Heart left ventricle (tissue), 16 donors: ENCODE results near the gene TPH2. TPM values are rescaled to one million over a fixed set of nuclear protein-coding genes. Genes with fewer than 3 reads are reported as not detected.

Experiments used
- ATAC-seq, 4 donors: fragments of 200-7000 bp; cut with Tn5 transposase; one replicate each; pipeline ENCODE4 v1.9.1; 2020 to 2022; ENCODE audit warnings: moderate library complexity in 4 of 4, mild to moderate bottlenecking in 3 of 4, moderate number of reproducible peaks in 1 of 4
- DNase-seq, 5 donors: peaks; one replicate each; pipeline ENCODE4 v3.0.0-alpha.2; 2020
- H3K27ac ChIP-seq, 12 donors: fragments of 200-600 bp; sonication (generic) in 4 of 12; one replicate each; pipeline versions ENCODE4 v1.5.0 to v1.8.0; 2016 to 2022; ENCODE audit warnings: mild to moderate bottlenecking in 2 of 12
- H3K27me3 ChIP-seq, 9 donors: fragments of 200-600 bp; sonication (generic) in 2 of 9; one replicate each; pipeline versions ENCODE4 v1.5.1 to v1.8.0; 2016 to 2022; ENCODE audit warnings: mild to moderate bottlenecking in 3 of 9
- H3K36me3 ChIP-seq, 9 donors: fragments of 200-600 bp; sonication (generic) in 2 of 9; one replicate each; pipeline versions ENCODE4 v1.5.0 to v1.8.0; 2018 to 2022; ENCODE audit warnings: mild to moderate bottlenecking in 2 of 9
- H3K4me1 ChIP-seq, 12 donors: fragments of 200-600 bp; sonication (generic) in 4 of 12; one replicate each; pipeline versions ENCODE4 v1.5.0 to v1.8.0; 2016 to 2022; ENCODE audit warnings: mild to moderate bottlenecking in 3 of 12
- H3K4me3 ChIP-seq, 12 donors: fragments of 200-600 bp; sonication (generic) in 4 of 12; one replicate each; pipeline versions ENCODE4 v1.5.0 to v1.8.0; 2017 to 2022; ENCODE audit warnings: mild to moderate bottlenecking in 9 of 12, moderate library complexity in 4 of 12
- H3K9me3 ChIP-seq, 12 donors: fragments of 200-600 bp; sonication (generic) in 4 of 12; one replicate each; pipeline versions ENCODE4 v1.5.0 to v1.8.0; 2016 to 2022; ENCODE audit warnings: mild to moderate bottlenecking in 1 of 12
- POLR2A ChIP-seq, 2 donors: fragments of 450-650 bp; IDR thresholded peaks; one replicate each; pipeline ENCODE4 v1.6.1; 2017; ENCODE audit warnings: antibody characterized with exemption in 2 of 2, mild to moderate bottlenecking in 2 of 2, moderate library complexity in 2 of 2
- WGBS, 4 donors: extraction: QIAGEN DNeasy Blood & Tissue Kit in 2 of 4; methylation state at CpG; one replicate each; pipeline versions ENCODE4 v1.1.5 to v1.1.7; 2013 to 2018; 5-methylcytosine and 5-hydroxymethylcytosine counted together
- intact Hi-C, 10 donors: fragments of 100-400 bp; cut with DNase I; formaldehyde crosslinking; loops; one replicate each; pipeline versions ENCODE4 v1.11.1 to v1.14.2; 2022
- polyA plus RNA-seq, 2 donors: library from polyadenylated mRNA; stranded (reverse); fragments of 200-250 nt; gene quantifications; one replicate each; pipeline ENCODE4 v1.2.3, GENCODE V29; 2013
- total RNA-seq, 9 donors: library from RNA; depleted of rRNA in 2 of 9; stranded (reverse); fragments of >200 nt in 2 of 9; fragmentation: NEBNext Ultra II Directional in 3 of 9; extraction: Animal tissue kit (Norgen Biotek cat#: 25700) in 3 of 9; gene quantifications; one replicate each; pipeline versions ENCODE4 v1.1.0 to v1.2.4, GENCODE V29; 2016 to 2023
- TF ChIP-seq, protein P1 (sequence below), 12 donors: fragments of 200-600 bp; sonication (generic) in 4 of 12; IDR thresholded peaks; one replicate each; pipeline versions ENCODE4 v1.5.0 to v1.8.0; 2018 to 2022; ENCODE audit warnings: antibody characterized with exemption in 12 of 12, mild to moderate bottlenecking in 5 of 12
- donor health status: ischemic (EF 13 %, LVEDD 7.1; RV severe dilation, severe dysfunction).
- donor health status: healthy with polysubstance abuse.
- donor health status: DM: no; HTN: yes; CAD: no.
- donor health status: DM: no; HTN: no; CAD: no.
- donor health status: ischemic (EF 25% LVEDD 6.9; RV normal size, moderate dysfunction).
- donor health status: ischemic (EF 25% LVEDD 5.7; RV mildly dilated, moderate dysfunction).
- donor health status: healthy.
- donor health status: DM: yes; HTN: yes; CAD: no.
- donor health status: ischemic (EF 35%, LVEDD 5.7; RV mildly dilated, moderate dysfunction).
- donor health status: nonischemic (EF 11% LVEDD 7.7; RV severe dilation, severe dysfunction).
- donor health status: DM: yes; HTN: yes; CAD: no.
- donor health status: PGD.
- donor health status: ischemic (EF 29% LVEDD 5.4; RV normal size, mild dysfunction).
- donor health status: nonischemic (EF 23%, LVEDD 6.1; RV moderate dilation, normal function).

TPH2 gene
- total and polyA plus RNA-seq, 11 donors = 0.17 TPM; not detected in 10

DNA sequence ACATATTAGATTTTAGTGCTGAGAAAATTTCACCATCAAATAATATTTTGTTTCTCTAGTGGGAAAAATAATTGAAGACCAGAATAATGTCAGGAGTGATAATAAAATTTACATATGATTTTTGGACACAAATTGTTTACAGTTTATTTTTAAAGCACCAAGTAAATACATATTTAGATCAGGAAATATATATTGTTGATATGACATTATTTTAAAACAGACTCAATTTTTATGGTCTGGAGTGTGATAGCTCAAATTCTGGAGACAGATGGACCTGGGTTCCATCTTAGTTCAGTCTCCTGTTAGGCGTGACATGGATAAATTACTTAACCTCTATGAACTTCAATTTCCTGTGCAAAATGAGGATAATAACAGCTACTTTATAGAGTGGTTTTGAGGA, 135.4 kb downstream of the TPH2 start:
- ATAC-seq (no peak), DNase-seq (no peak)
- Histone ChIP-seq H3K4me3 (no peak overlapping the region), H3K27ac (no peak overlapping the region), H3K9me3 (peaks cover 0 to 11% (median 0%) of the 10 kb centered on the region in 12 donors), H3K36me3 (no peaks in the 10 kb centered on the region), H3K4me1 (no peaks in the 10 kb centered on the region), H3K27me3 (no peaks in the 10 kb centered on the region)
- 57 to 78% (median 69%) methylated on average over 1 of the region's 1 CpG for WGBS, 4 donors
- TF ChIP-seq, protein P1, sequence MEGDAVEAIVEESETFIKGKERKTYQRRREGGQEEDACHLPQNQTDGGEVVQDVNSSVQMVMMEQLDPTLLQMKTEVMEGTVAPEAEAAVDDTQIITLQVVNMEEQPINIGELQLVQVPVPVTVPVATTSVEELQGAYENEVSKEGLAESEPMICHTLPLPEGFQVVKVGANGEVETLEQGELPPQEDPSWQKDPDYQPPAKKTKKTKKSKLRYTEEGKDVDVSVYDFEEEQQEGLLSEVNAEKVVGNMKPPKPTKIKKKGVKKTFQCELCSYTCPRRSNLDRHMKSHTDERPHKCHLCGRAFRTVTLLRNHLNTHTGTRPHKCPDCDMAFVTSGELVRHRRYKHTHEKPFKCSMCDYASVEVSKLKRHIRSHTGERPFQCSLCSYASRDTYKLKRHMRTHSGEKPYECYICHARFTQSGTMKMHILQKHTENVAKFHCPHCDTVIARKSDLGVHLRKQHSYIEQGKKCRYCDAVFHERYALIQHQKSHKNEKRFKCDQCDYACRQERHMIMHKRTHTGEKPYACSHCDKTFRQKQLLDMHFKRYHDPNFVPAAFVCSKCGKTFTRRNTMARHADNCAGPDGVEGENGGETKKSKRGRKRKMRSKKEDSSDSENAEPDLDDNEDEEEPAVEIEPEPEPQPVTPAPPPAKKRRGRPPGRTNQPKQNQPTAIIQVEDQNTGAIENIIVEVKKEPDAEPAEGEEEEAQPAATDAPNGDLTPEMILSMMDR (IDR thresholded peaks at IDR 0.05) = no peak
- no peak for TF ChIP-seq POLR2A (IDR thresholded peaks at IDR 0.05)
- intact Hi-C loops = no loop called here

DNA sequence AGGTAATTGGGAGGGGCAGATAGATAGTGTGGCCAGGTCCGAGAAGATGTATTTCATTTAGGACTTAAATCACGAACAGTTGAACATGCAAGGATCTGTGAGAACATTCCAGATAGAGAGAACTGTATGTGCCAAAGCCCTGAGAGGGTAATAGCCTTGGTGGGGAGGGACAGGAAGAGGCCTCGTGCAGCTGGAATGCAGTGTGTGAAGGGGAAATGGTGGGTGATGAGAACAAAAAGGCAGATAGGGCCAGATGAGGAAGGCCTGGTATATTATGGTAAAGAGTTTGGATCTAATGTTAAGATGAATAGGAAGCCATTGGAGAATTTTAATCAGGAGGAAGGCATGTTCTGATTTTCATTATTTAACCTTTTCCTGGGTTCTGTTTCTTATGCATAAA, 136.3 kb downstream of the TPH2 start:
- Histone ChIP-seq H3K36me3 (no peaks in the 10 kb centered on the region), H3K9me3 (peaks cover 0 to 11% (median 0%) of the 10 kb centered on the region in 12 donors), H3K4me3 (no peak overlapping the region), H3K27ac (no peak overlapping the region), H3K4me1 (no peaks in the 10 kb centered on the region), H3K27me3 (no peaks in the 10 kb centered on the region)
- TF ChIP-seq, protein P1 (IDR thresholded peaks at IDR 0.05) = no peak
- no peak for TF ChIP-seq POLR2A (IDR thresholded peaks at IDR 0.05)
- ATAC-seq (no peak), DNase-seq (no peak)
- WGBS, 4 donors = 42 to 48% (median 44%) methylated on average over 3 of the region's 3 CpGs
- intact Hi-C loops = no loop called here

DNA sequence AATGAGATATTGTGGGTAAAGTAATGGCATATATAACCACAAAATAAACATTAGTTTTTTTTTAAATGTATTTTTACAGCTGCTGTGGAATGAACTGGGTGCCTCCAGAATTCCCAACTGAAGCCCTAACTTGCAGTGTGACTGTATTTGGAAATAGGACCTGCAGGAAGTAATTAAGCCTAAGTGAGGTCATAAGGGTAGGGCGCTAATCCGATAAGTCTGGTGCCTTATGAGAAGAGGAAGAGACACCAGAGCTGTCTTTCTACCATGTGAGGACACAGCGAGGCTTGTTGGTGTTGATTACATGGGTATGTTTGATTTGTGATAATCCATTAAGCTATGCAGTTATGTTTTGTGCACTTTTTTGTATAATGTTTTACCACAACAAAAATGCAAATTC, 136.8 kb downstream of the TPH2 start:
- Histone ChIP-seq H3K27me3 (no peaks in the 10 kb centered on the region), H3K36me3 (no peaks in the 10 kb centered on the region), H3K9me3 (peaks cover 0 to 11% (median 0%) of the 10 kb centered on the region in 12 donors), H3K4me1 (no peaks in the 10 kb centered on the region), H3K27ac (no peak overlapping the region), H3K4me3 (no peak overlapping the region)
- DNase-seq (no peak), ATAC-seq (no peak)
- TF ChIP-seq, protein P1 (IDR thresholded peaks at IDR 0.05) = no peak
- no peak for TF ChIP-seq POLR2A (IDR thresholded peaks at IDR 0.05)
- 61 to 70% (median 66%) methylated on average over 3 of the region's 3 CpGs for WGBS, 4 donors
- intact Hi-C loops = no loop called here

DNA sequence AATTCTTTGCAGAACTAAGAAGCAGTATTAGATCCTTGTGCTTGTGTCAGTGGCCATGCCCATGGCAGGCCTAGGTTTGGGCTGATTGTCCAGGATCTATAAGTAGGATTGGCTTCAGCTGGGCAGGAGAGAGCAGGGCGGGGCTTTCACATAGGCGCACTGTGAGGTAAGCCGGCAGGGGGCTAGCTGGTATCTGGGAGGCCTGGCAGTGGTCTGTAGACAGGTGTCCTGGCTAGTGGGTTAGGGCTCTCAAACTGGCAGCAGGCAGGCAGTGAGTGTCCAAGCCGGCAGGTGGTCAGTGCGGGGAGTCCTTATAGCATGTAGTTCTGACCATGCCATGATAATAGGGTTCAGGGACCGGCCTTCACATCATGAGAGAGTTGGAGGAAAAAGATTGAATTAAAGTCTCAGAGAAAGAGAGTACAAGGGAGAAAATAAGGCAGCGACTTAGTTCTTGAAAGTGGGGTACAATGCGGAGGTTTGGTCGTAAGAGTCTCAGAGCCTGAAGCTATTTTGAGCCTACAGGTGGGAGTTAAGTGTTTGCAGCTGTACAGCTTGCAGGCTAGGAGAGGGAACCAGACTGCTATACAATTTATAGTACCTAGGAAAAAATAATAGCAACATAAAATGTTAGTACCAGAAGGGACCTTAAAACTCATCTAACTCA, 137.4 kb downstream of the TPH2 start:
- no peak for TF ChIP-seq POLR2A (IDR thresholded peaks at IDR 0.05)
- TF ChIP-seq, protein P1 (IDR thresholded peaks at IDR 0.05) = no peak
- intact Hi-C loops = no loop called here

More for the DNA sequence above, 137.4 kb downstream of the TPH2 start:
- no peak overlapping the region for H3K27ac ChIP-seq
- DNase-seq (no peak), ATAC-seq (no peak)
- no peaks in the 10 kb centered on the region for H3K27me3 ChIP-seq
- H3K4me1 ChIP-seq = no peaks in the 10 kb centered on the region
- no peaks in the 10 kb centered on the region for H3K36me3 ChIP-seq
- 87 to 91% (median 88%) methylated on average over 9 of the region's 9 CpGs for WGBS, 4 donors
- no peak overlapping the region for H3K4me3 ChIP-seq
- peaks cover 0 to 7% (median 0%) of the 10 kb centered on the region in 12 donors for H3K9me3 ChIP-seq
